HepG2 (cell line): ENCODE measurements around the gene ZFPM1. TPM values are rescaled to one million over a fixed set of nuclear protein-coding genes. Genes with fewer than 3 reads are reported as not detected.
A peak's percentile ranks its signal among the peaks of the same experiment; 100 is the strongest.

ENCODE experiments used
- ADNP ChIP-seq: sonication (generic); formaldehyde crosslinking; IDR thresholded peaks from 2 replicates; pipeline ENCODE4 v1.4.0; 2020; ENCODE audit warnings: missing genetic modification reagents
- DNMT1 ChIP-seq: sonication (generic); formaldehyde crosslinking; IDR thresholded peaks from 2 replicates; pipeline ENCODE4 v1.5.1; 2020; ENCODE audit warnings: mild to moderate bottlenecking, missing genetic modification reagents
- FIP1L1 ChIP-seq: fragments of 200-400 bp; formaldehyde crosslinking; IDR thresholded peaks from 2 replicates; pipeline ENCODE4 v1.6.1; 2018; ENCODE audit warnings: low read depth, mild to moderate bottlenecking, low read length, moderate library complexity, borderline replicate concordance; ENCODE audit not compliant: insufficient read depth
- FOSL1 ChIP-seq: sonication (generic); formaldehyde crosslinking; IDR thresholded peaks from 2 replicates; pipeline ENCODE4 v1.9.0; 2021; ENCODE audit warnings: missing genetic modification reagents, borderline replicate concordance
- GABPB1 ChIP-seq: IDR thresholded peaks from 2 replicates; pipeline ENCODE4 v1.6.1; 2016; ENCODE audit warnings: mild to moderate bottlenecking, missing genetic modification reagents, moderate library complexity, missing compliant biosample characterization
- JARID2 ChIP-seq: sonication (generic); formaldehyde crosslinking; IDR thresholded peaks from 2 replicates; pipeline ENCODE4 v1.8.1; 2023; ENCODE audit warnings: missing genetic modification reagents, inconsistent platforms; ENCODE audit not compliant: insufficient replicate concordance
- POLR2A ChIP-seq, 2 experiments: IDR thresholded peaks; 2 replicates each; pipeline ENCODE4 v1.6.1; 2011; ENCODE audit warnings: low read depth in 2 of 2, low read length in 2 of 2, mild to moderate bottlenecking in 1 of 2, moderate library complexity in 1 of 2; ENCODE audit not compliant: insufficient read depth in 1 of 2
- SOX6 ChIP-seq, 2 experiments: fragments of 450-650 bp in 1 of 2; sonication (generic) in 1 of 2; formaldehyde crosslinking in 1 of 2; IDR thresholded peaks; 2 replicates each; pipeline versions ENCODE4 v1.4.0 to v1.6.1; 2017 to 2020; ENCODE audit warnings: antibody characterized with exemption in 1 of 2, mild to moderate bottlenecking in 1 of 2, missing genetic modification reagents in 1 of 2
- ZFP37 ChIP-seq: sonication (generic); formaldehyde crosslinking; IDR thresholded peaks from 2 replicates; pipeline ENCODE4 v1.4.0; 2020; ENCODE audit warnings: missing genetic modification reagents, borderline replicate concordance
- ZFP90 ChIP-seq: sonication (generic); formaldehyde crosslinking; IDR thresholded peaks from 2 replicates; pipeline ENCODE4 v1.8.0; 2022; ENCODE audit warnings: missing genetic modification reagents, mild to moderate bottlenecking, inconsistent platforms, borderline replicate concordance
- ZNF12 ChIP-seq: sonication (generic); formaldehyde crosslinking; IDR thresholded peaks from 2 replicates; pipeline ENCODE4 v1.5.0; 2020; ENCODE audit warnings: missing genetic modification reagents
- ZNF121 ChIP-seq: sonication (generic); formaldehyde crosslinking; IDR thresholded peaks from 2 replicates; pipeline ENCODE4 v1.5.0; 2020; ENCODE audit warnings: mild to moderate bottlenecking, missing genetic modification reagents
- ZNF138 ChIP-seq: sonication (generic); formaldehyde crosslinking; IDR thresholded peaks from 2 replicates; pipeline ENCODE4 v1.5.0; 2020; ENCODE audit warnings: mild to moderate bottlenecking, low read depth, missing genetic modification reagents
- ZNF274 ChIP-seq: sonication (generic); formaldehyde crosslinking; IDR thresholded peaks from 2 replicates; pipeline ENCODE4 v1.5.1; 2020; ENCODE audit warnings: mild to moderate bottlenecking, missing genetic modification reagents
- ZNF335 ChIP-seq: sonication (generic); formaldehyde crosslinking; IDR thresholded peaks from 2 replicates; pipeline ENCODE4 v1.4.0; 2020; ENCODE audit warnings: missing genetic modification reagents
- ZNF850 ChIP-seq: sonication (generic); formaldehyde crosslinking; conservative IDR thresholded peaks from 2 replicates; pipeline ENCODE4 v1.9.0; 2021; ENCODE audit warnings: mild to moderate bottlenecking, missing genetic modification reagents
- polyA plus RNA-seq, 8 experiments: library from polyadenylated mRNA; depleted of rRNA in 3 of 8; stranded (reverse) in 7 of 8; unstranded in 1 of 8; fragments of >200 nt; fragmentation: Illumina TruSeq in 4 of 8; extraction: Trizol in 4 of 8; gene quantifications; 2 replicates each; pipeline versions ENCODE4 v1.2.1 to v1.2.3, GENCODE V29; 2011 to 2016; ENCODE audit warnings: low read depth in 4 of 8, missing spikeins in 1 of 8, mixed read lengths in 1 of 8; ENCODE audit not compliant: insufficient read depth in 1 of 8
- total RNA-seq, 5 experiments: library from RNA; depleted of rRNA; stranded (reverse); fragments of >200 nt; fragmentation: Illumina TruSeq; extraction: Trizol; gene quantifications; 2 replicates each; pipeline ENCODE4 v1.2.3, GENCODE V29; 2016; ENCODE audit warnings: low read depth in 1 of 5
- TF ChIP-seq, protein P1 (sequence below): sonication (generic); formaldehyde crosslinking; IDR thresholded peaks from 2 replicates; pipeline ENCODE4 v1.4.0; 2020; ENCODE audit warnings: mild to moderate bottlenecking, missing genetic modification reagents
- TF ChIP-seq, protein P2 (sequence below): sonication (generic); formaldehyde crosslinking; IDR thresholded peaks from 2 replicates; pipeline ENCODE4 v1.5.0; 2020; ENCODE audit warnings: missing genetic modification reagents
- TF ChIP-seq, protein P3 (sequence below), 2 experiments: IDR thresholded peaks; 2 replicates each; pipeline ENCODE4 v1.6.1; 2011 to 2012; ENCODE audit warnings: low read length in 2 of 2, borderline replicate concordance in 1 of 2, low read depth in 1 of 2, mild to moderate bottlenecking in 1 of 2, moderate library complexity in 1 of 2
- TF ChIP-seq, protein P4 (sequence below): sonication (generic); formaldehyde crosslinking; IDR thresholded peaks from 2 replicates; pipeline ENCODE4 v1.5.0; 2020; ENCODE audit warnings: mild to moderate bottlenecking, missing genetic modification reagents

ZFPM1 gene
- total and polyA plus RNA-seq, 2 of the 13 experiments (the other 11 are each of a cell fraction or from before 2014, with no cell fraction given), result 1.3 to 3.8 TPM

DNA sequence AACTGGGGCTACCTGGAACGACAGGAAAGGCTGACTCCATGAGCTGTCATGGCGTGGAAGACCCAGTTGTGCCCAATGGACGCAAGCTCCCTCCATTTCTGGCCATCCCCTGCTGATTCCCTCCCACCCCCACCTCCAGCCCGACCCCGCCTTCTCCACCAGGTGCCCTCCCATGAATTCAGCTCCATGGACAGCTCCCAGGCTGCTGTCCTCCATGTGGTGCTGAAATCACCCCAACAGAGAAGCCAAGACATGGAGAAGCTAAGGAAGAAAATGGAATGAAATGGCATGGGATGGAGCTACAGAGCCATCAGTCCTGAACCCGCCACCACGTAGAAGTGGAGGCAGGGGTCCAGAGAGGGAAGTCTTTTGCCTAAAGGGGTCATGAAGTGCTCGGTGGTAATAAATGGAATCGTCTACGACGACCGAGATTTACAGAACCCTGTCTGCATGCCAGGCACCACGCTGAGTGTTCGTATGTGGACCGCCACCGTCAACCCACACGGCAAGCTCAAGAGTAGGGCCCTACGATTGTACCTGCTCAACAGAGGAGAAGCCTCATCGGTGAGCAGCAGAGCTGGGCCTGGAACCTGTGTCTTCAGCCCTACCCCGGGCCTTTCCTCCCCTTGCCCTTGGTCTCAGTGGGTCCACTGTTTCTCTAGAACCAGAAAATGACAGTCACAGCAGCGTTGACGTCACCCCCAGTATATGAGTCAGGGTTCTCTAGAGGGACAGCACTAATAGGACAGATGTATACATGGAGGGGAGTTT, 107.8 kb downstream of the ZFPM1 start (continued):
- TF ChIP-seq, protein P1, sequence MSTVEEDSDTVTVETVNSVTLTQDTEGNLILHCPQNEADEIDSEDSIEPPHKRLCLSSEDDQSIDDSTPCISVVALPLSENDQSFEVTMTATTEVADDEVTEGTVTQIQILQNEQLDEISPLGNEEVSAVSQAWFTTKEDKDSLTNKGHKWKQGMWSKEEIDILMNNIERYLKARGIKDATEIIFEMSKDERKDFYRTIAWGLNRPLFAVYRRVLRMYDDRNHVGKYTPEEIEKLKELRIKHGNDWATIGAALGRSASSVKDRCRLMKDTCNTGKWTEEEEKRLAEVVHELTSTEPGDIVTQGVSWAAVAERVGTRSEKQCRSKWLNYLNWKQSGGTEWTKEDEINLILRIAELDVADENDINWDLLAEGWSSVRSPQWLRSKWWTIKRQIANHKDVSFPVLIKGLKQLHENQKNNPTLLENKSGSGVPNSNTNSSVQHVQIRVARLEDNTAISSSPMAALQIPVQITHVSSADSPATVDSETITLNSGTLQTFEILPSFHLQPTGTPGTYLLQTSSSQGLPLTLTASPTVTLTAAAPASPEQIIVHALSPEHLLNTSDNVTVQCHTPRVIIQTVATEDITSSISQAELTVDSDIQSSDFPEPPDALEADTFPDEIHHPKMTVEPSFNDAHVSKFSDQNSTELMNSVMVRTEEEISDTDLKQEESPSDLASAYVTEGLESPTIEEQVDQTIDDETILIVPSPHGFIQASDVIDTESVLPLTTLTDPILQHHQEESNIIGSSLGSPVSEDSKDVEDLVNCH, result peak; percentile 94
- peak; percentile 99 for TF ChIP-seq ZFP90 (CRISPR knock-in tag)
- TF ChIP-seq ZNF121, result 0 out of 2 replicates have a peak, but pooled peaks have one; percentile 9
- peak; percentile 97 for TF ChIP-seq ZNF335 (CRISPR knock-in tag)
- TF ChIP-seq FIP1L1, result no peak
- TF ChIP-seq, protein P2, sequence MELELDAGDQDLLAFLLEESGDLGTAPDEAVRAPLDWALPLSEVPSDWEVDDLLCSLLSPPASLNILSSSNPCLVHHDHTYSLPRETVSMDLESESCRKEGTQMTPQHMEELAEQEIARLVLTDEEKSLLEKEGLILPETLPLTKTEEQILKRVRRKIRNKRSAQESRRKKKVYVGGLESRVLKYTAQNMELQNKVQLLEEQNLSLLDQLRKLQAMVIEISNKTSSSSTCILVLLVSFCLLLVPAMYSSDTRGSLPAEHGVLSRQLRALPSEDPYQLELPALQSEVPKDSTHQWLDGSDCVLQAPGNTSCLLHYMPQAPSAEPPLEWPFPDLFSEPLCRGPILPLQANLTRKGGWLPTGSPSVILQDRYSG, result peak; percentile 99
- TF ChIP-seq, protein P3, sequence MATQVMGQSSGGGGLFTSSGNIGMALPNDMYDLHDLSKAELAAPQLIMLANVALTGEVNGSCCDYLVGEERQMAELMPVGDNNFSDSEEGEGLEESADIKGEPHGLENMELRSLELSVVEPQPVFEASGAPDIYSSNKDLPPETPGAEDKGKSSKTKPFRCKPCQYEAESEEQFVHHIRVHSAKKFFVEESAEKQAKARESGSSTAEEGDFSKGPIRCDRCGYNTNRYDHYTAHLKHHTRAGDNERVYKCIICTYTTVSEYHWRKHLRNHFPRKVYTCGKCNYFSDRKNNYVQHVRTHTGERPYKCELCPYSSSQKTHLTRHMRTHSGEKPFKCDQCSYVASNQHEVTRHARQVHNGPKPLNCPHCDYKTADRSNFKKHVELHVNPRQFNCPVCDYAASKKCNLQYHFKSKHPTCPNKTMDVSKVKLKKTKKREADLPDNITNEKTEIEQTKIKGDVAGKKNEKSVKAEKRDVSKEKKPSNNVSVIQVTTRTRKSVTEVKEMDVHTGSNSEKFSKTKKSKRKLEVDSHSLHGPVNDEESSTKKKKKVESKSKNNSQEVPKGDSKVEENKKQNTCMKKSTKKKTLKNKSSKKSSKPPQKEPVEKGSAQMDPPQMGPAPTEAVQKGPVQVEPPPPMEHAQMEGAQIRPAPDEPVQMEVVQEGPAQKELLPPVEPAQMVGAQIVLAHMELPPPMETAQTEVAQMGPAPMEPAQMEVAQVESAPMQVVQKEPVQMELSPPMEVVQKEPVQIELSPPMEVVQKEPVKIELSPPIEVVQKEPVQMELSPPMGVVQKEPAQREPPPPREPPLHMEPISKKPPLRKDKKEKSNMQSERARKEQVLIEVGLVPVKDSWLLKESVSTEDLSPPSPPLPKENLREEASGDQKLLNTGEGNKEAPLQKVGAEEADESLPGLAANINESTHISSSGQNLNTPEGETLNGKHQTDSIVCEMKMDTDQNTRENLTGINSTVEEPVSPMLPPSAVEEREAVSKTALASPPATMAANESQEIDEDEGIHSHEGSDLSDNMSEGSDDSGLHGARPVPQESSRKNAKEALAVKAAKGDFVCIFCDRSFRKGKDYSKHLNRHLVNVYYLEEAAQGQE (IDR thresholded peaks at IDR 0.05; ENCODE audit: borderline replicate concordance in 1 of 2, low read depth in 1 of 2, low read length in 2 of 2), result peak; percentile 93 to 98
- TF ChIP-seq ZNF274 (CRISPR knock-in tag), result peak; percentile 99
- TF ChIP-seq ZNF138 (CRISPR knock-in tag), result peak; percentile 99
- TF ChIP-seq, protein P4, sequence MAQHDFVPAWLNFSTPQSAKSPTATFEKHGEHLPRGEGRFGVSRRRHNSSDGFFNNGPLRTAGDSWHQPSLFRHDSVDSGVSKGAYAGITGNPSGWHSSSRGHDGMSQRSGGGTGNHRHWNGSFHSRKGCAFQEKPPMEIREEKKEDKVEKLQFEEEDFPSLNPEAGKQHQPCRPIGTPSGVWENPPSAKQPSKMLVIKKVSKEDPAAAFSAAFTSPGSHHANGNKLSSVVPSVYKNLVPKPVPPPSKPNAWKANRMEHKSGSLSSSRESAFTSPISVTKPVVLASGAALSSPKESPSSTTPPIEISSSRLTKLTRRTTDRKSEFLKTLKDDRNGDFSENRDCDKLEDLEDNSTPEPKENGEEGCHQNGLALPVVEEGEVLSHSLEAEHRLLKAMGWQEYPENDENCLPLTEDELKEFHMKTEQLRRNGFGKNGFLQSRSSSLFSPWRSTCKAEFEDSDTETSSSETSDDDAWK, result no peak
- TF ChIP-seq FOSL1 (CRISPR knock-in tag), result peak; percentile 90
- peak; percentile 70; the same call in 1 of the 2 replicates for TF ChIP-seq ADNP (CRISPR knock-in tag)
- peak; percentile 98 for TF ChIP-seq ZNF850 (CRISPR knock-in tag)
- TF ChIP-seq JARID2 (CRISPR knock-in tag), result peak; percentile 100
- TF ChIP-seq GABPB1 (CRISPR knock-in tag), result peak; percentile 60
- TF ChIP-seq DNMT1 (CRISPR knock-in tag), result no peak
- peak; percentile 98 for TF ChIP-seq ZNF12 (CRISPR knock-in tag)
- TF ChIP-seq ZFP37 (CRISPR knock-in tag), result peak; percentile 100
- TF ChIP-seq POLR2A (IDR thresholded peaks at IDR 0.05; ENCODE audit: insufficient read depth in 1 of 2, low read depth in 2 of 2, low read length in 2 of 2), result no peak
- TF ChIP-seq SOX6 (IDR thresholded peaks at IDR 0.05), result no peak
- no peak for TF ChIP-seq SOX6 (CRISPR knock-in tag; IDR thresholded peaks at IDR 0.05)
